OCI-LY1 (cell line): ENCODE results near the gene MISFA.
"Not testable (repeated sequence)": the region's sequence is repeated elsewhere in the genome, so short reads cannot be mapped to it uniquely, and the experiment has no call there.

ENCODE experiments used
- CTCF ChIP-seq: fragments of 200-600 bp; sonication (generic), shearing (Covaris generic); IDR thresholded peaks from 2 replicates; pipeline ENCODE4 v1.5.1; 2017; ENCODE audit warnings: mild to moderate bottlenecking, antibody characterized with exemption, low read length, moderate library complexity, mixed read lengths
- EZH2 ChIP-seq: fragments of 200-600 bp; sonication (generic), shearing (Covaris generic); IDR thresholded peaks from 2 replicates; pipeline ENCODE4 v1.8.0; 2017; ENCODE audit warnings: borderline replicate concordance, mixed run types, mild to moderate bottlenecking, antibody characterized with exemption, low read length, moderate library complexity, mixed read lengths

- TF ChIP-seq CTCF, EZH2: not testable (repeated sequence)
These were observed 43.4 kb downstream of the MISFA start for GRCh38 chr11:18643034-18643433.
